ENCODE data around the gene CLDN10. TPM values are rescaled to one million over a fixed set of nuclear protein-coding genes. Genes with fewer than 3 reads are reported as not detected.

CLDN10 gene
- total RNA-seq, 1 donor from 2014 or later = not detected

- TF ChIP-seq CTCF (IDR thresholded peaks at IDR 0.05) = no peak
- Mint-ChIP-seq H3K36me3 (ENCODE audit: unreplicated experiment) (no peaks in the 10 kb centered on the region), H3K27ac (ENCODE audit: unreplicated experiment) (no peak overlapping the region), H3K27me3 (ENCODE audit: unreplicated experiment) (peaks cover 32% of the 10 kb centered on the region), H3K9me3 (ENCODE audit: unreplicated experiment) (no peaks in the 10 kb centered on the region), H3K4me1 (ENCODE audit: unreplicated experiment) (peaks cover 1% of the 10 kb centered on the region), H3K4me3 (ENCODE audit: unreplicated experiment) (no peak overlapping the region)
- DNase-seq (ENCODE audit: extremely low spot score, unreplicated experiment) = no peak
Observed at GRCh38 chr13:95541308-95541707, 11.2 kb upstream of the CLDN10 start.

- Mint-ChIP-seq H3K27me3 (ENCODE audit: unreplicated experiment) (peaks cover 37% of the 10 kb centered on the region), H3K36me3 (ENCODE audit: unreplicated experiment) (no peaks in the 10 kb centered on the region), H3K4me1 (ENCODE audit: unreplicated experiment) (no peaks in the 10 kb centered on the region), H3K9me3 (ENCODE audit: unreplicated experiment) (no peaks in the 10 kb centered on the region), H3K27ac (ENCODE audit: unreplicated experiment) (no peak overlapping the region), H3K4me3 (ENCODE audit: unreplicated experiment) (no peak overlapping the region)
- no peak for TF ChIP-seq CTCF (IDR thresholded peaks at IDR 0.05)
- no peak for DNase-seq (ENCODE audit: extremely low spot score, unreplicated experiment)
Observed at GRCh38 chr13:95541911-95542474, 10.5 kb upstream of the CLDN10 start.

GRCh38 chr13:95544293-95544692, 8.2 kb upstream of the CLDN10 start:
- Mint-ChIP-seq H3K27ac (ENCODE audit: unreplicated experiment) (no peak overlapping the region), H3K4me1 (ENCODE audit: unreplicated experiment) (no peaks in the 10 kb centered on the region), H3K4me3 (ENCODE audit: unreplicated experiment) (no peak overlapping the region), H3K36me3 (ENCODE audit: unreplicated experiment) (no peaks in the 10 kb centered on the region), H3K27me3 (ENCODE audit: unreplicated experiment) (peaks cover 52% of the 10 kb centered on the region), H3K9me3 (ENCODE audit: unreplicated experiment) (no peaks in the 10 kb centered on the region)
- no peak for TF ChIP-seq CTCF (IDR thresholded peaks at IDR 0.05)
- no peak for DNase-seq (ENCODE audit: extremely low spot score, unreplicated experiment)

- Mint-ChIP-seq H3K4me3 (ENCODE audit: unreplicated experiment) (no peak overlapping the region), H3K9me3 (ENCODE audit: unreplicated experiment) (no peaks in the 10 kb centered on the region), H3K27me3 (ENCODE audit: unreplicated experiment) (peaks cover 73% of the 10 kb centered on the region), H3K36me3 (ENCODE audit: unreplicated experiment) (no peaks in the 10 kb centered on the region), H3K4me1 (ENCODE audit: unreplicated experiment) (no peaks in the 10 kb centered on the region), H3K27ac (ENCODE audit: unreplicated experiment) (no peak overlapping the region)
- TF ChIP-seq CTCF (IDR thresholded peaks at IDR 0.05) = no peak
- DNase-seq (ENCODE audit: extremely low spot score, unreplicated experiment) = no peak
Observed at GRCh38 chr13:95546919-95547318, 5.6 kb upstream of the CLDN10 start.

GRCh38 chr13:95547531-95548167, 4.9 kb upstream of the CLDN10 start:
- H3K4me3 Mint-ChIP-seq (ENCODE audit: unreplicated experiment) = no peak overlapping the region
- H3K4me1 Mint-ChIP-seq (ENCODE audit: unreplicated experiment) = no peaks in the 10 kb centered on the region
- H3K36me3 Mint-ChIP-seq (ENCODE audit: unreplicated experiment) = no peaks in the 10 kb centered on the region
- H3K27ac Mint-ChIP-seq (ENCODE audit: unreplicated experiment) = no peak overlapping the region
- H3K27me3 Mint-ChIP-seq (ENCODE audit: unreplicated experiment) = peaks cover 75% of the 10 kb centered on the region
- no peak for TF ChIP-seq CTCF (IDR thresholded peaks at IDR 0.05)
- DNase-seq (ENCODE audit: extremely low spot score, unreplicated experiment) = no peak
- H3K9me3 Mint-ChIP-seq (ENCODE audit: unreplicated experiment) = no peaks in the 10 kb centered on the region
